OCI-M2 (cell line): ENCODE data around the gene HMGB3.
"Not testable (repeated sequence)": the region's sequence is repeated elsewhere in the genome, so short reads cannot be mapped to it uniquely, and the experiment has no call there.

ENCODE experiments used
- DNase-seq: peaks from one replicate; lab custom pipeline; 2025; ENCODE audit not compliant: unreplicated experiment; lab: John Stamatoyannopoulos, UW

Gene HMGB3

GRCh38 chrX:150975655-150976390, 7.3 kb upstream of the HMGB3 start:
- DNase-seq = no peak

GRCh38 chrX:150977411-150978162, 5.5 kb upstream of the HMGB3 start:
- no peak for DNase-seq

DNA sequence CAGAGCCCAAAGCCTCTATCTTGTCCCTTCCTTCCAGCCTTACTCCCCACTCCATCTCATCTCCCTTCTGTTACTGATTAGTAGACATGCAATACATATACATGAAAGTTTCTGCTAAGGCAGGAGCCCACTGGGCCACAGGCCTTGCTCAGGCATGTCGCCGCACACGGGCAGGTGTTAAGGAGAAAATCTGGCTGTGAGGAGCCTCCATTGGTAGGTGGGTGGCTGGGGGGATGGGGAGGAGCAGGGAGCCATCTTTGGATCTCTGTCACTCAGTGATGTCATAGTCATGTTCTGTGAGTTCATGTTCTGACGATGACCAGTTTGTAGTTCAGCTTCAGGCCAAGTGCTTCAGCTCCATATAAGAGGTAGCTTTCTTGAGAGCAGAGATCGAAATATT, 2.9 kb upstream of the HMGB3 start:
- no peak for DNase-seq

DNA sequence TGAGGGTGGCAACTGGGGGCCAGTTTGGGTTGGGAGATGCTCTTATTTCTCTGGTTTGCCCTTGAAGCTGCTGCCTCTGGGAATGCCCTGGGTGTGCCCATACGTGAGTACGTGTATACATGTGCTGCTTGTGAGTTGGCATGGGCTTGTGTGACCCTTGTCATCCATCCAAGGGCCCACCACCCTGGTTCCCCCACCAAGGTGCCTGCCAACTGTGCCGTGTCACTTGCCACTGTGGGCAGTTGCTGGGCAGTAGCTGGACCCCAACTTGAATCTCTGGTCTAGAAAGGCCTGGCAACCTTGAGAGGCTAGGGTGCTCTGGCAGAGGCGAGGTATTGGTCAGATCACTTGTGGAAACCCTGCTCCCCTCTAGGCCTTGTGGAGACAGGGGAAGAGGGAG, 2.4 kb upstream of the HMGB3 start:
- DNase-seq = no peak

DNA sequence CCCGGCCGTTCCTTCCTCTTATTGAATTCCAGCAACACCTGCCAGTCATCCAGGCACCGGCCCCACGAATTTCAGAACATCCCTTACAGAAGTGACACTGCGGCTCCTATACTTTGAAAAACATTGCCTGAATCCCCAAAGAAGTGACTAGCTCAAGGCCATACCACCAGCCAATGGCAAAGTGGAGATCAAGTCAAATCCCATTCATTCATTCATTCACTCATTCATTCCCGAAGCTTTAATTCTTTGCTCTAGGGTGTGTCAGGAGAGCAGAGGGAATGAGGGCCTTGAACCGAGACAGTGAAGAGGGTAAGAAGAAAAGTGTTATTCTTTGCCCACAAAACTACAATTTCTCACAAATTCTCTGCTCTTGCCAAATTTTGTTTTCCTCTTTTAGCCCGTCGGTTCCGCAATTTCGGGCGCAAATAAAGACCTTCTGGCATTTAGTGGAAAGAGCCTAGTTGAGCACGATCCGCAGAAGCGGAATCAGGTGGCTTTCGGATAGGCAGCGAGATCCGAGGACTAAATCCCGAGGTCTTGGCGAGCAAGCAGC, 824 bp upstream of the HMGB3 start:
- DNase-seq = no peak

- DNase-seq = no peak
These were observed 510 bp downstream of the HMGB3 start for GRCh38 chrX:150983521-150984168.

DNA sequence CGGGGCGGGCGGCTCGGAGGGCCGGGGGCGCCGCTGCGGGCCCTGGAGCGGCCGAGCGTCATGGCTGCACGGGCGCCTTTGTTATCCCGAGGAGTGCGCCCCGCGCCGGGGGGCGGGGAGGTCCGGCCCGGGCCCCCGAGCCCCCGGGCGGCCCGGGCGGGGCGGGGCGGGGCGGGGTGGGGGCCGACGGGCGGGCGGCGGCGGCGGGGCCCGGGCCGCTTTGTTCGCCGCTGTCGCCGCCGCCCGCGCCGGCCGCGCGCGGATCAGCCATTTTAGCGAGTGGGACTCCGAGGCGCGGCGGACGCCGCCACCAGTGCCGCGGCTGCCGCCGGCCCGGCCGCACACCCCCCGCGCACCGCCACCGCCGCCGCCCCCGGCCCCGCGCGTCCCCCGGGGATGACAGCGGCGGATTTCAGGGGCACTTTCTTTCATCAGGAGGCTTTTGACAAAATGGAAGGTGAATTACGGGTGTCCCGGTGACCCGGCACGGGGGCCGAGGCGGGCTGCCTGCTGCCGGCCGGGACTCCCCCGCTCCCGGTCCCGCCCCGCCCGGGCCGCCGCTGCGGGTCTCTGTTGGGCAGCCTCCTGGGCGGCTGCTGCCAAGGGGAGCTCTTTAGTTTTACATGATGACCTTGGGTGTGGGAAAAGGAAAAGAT, 1.2 kb downstream of the HMGB3 start:
- no peak for DNase-seq

GRCh38 chrX:150987687-150988086, 4.6 kb downstream of the HMGB3 start:
- DNase-seq = not testable (repeated sequence)

DNA sequence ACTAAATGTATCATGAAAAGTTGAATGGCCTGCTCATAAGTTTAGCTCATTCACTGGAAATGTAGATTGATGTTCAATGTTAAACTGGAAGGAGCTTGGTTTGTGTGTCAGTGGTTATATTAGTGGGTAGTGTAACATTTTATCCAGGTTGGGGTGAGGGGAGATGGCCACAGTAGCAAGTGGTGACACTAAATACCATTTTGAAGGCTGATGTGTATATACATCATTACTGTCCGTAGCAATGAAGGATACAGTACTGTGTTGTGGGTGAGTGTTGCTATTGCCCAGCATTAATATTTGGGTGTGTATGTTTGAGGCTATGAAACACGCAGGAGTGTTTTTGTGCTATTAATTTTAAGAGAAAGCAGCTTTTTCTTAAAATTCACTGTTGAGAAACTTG, 6.3 kb downstream of the HMGB3 start:
- no peak for DNase-seq

DNA sequence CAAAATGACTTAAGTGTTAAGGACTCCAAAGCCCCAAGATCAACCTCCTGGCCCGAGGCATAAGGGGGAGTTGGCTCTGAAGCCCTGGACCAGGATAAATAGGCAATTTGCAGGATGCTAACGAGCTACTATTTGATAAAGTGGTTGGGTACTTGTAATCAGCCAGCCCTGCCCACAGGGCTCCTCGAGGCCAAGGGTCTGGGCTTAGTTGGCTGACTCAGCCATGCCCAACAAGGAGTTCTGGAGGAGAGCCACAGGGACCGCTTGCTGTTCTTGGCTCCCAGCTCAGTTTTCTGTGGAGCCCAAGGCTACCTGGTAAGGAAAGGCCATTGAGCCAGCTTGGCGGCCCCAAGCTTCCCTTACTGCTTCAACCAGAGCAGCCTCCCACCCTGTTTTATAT, 7.8 kb downstream of the HMGB3 start:
- DNase-seq = no peak

DNA sequence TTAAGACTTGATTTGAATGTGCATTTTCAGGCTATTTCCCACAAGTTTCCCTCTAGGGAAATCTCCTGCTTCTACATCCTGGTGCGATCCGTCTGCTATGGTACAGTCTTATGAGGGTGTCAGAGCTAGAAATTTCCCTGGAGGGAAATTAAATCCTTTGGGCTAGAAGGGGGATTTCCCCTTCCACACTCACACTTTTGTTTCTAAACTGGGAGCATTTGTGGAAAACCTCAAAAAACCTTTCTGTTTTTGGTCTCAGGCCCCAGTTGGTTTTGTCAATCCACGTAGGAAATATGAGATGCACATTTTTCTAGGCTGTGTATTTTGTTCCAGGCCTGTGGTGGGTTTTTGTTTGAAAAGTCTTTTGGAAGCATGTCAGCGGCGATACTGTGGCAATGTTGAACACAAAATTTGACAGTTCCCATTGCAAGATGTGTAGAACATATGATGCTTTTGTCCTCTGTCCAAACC, 17.8 kb downstream of the HMGB3 start:
- no peak for DNase-seq

DNA sequence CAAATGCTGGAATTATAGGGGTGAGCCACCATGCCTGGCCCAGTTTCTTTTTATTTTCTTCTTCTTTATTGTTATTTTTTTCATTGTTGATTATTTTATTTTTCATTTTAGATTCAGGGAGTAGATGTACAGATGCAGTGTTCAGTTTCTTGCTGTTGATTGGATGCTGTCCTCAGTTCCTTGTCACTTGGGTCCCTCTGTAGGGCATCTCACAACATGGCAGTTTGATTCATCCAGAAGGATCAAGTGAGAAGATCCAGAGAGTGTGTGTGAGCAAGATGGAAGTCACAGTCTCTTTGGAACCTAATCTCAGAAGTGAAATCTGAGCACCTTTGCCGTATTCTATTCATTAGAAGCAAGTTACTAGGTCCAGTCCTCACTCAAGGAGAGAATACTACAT, 20.9 kb downstream of the HMGB3 start:
- DNase-seq = no peak

DNA sequence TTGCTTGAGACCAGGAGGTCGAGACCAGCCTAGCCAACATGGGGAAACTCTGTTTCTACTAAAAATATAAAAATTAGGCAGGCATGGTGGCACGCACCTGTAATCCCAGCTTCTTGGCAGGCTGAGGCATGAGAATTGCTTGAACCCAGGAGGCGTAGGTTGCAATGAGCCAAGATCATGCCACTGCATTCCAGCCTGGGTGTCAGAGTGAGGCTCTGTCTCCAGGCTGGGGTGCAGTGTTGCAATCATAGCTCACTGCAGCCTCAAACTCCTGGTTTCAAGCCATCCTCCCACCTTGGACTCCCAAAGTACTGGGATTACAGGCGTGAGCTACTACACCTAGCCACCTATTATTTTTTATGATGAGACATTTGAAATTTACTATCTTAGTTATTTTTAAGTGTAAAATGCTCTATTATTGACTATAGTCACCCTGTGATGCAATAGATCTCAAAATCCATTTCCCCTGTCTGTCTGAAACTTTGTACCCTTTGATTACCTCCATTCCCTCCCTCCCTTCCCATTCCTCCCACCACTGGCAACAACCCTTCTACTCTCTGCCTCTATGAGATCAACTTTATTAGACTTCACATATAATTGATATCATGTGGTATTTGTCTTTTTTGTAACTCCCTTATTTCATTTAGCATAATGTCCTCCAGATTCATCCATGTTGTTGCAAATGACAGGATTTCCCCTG, 23.4 kb downstream of the HMGB3 start:
- no peak for DNase-seq

DNA sequence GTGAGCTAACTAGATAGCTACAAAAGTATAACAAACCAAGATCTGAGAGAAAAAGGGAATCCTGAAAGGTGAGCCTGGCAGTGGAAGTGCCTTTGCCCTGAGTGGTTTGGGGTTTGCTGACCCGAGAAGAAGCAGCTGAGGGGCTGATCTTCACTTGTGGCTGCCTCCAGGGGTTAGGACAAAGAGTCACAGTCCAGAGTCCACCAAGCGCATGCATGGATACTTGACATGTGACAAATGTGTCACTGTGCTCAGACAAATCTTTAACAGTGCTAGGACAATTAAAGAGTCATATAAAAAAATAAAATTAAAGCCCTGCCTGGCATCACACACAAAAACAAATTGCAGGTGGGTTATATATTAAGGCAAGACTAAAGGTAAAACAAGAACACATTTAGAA, 26.4 kb downstream of the HMGB3 start:
- DNase-seq = no peak

DNA sequence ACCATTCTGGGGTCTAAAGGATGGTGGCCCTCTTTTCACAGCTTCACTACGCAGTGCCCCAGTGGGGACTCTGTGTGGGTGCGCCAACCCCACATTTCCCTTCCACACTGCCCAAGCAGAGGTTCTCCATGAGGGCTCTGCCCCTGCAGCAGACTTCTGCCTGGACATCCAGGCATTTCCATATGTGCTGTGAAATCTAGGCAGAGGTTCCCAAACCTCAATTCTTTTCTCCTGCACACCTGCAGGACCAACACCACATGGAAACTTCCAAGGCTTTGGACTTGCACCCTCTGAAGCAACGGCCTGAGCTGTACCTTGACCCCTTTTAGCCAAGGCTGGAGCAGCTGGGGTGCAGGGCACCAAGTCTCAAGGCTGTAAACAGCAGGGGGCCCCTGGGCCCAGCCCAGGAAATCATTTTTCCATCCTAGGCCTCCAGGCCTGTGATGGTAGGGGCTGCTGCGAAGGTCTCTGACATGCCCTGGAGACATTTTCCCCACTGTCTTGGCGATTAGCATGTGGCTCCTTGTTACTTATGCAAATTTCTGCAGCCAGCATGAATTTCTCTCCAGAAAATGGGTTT, 30.1 kb downstream of the HMGB3 start:
- DNase-seq = no peak

DNA sequence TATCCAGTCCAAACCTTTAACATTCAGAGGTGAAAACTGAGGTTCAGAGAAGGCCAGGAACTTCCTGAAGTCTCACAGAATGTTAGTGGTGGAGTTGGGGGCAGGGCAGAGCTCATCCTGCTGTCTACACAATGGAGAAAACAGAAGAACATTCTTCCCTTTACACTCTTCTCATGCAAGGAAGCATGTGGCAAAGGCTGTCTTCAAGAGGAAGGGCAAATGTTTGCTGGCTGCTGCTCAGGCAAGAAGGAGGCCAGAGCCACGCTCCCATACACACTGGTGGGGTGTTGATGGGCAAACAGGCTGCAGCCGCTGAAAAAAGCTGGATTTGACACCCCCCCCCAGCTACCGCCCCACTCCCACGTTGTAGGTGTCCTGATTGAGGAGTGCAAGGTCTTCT, 32.5 kb downstream of the HMGB3 start:
- DNase-seq = no peak

GRCh38 chrX:151019856-151020255, 36.7 kb downstream of the HMGB3 start:
- no peak for DNase-seq

DNA sequence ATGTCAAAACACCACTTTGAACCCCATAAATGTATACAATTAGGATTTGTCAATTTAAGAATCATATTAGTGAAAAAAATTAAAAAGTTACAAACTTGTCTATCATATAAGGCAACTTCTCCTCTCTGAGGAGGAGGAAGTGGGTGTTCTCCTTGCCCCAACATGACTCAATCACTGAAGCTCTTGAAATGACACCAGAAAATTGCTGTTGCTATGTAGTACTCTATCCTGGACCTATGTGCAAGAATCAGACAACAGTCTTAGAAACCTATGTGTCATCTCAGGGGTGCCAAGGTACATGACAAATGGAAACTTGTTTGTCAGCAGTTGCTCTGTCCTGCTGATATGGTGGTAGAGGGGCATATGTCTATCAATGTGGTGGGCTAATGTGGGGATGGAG, 47.7 kb downstream of the HMGB3 start:
- no peak for DNase-seq

- no peak for DNase-seq
These were observed 48.3 kb downstream of the HMGB3 start for GRCh38 chrX:151031391-151031975.

- DNase-seq = no peak
These were observed 56.2 kb downstream of the HMGB3 start for GRCh38 chrX:151039351-151039750.
